Stimulated activated naive CD8-positive, alpha-beta T cell treated with anti-CD3 and anti-CD28 coated beads, Interleukin-15, Interleukin-2, amounts not matched to agents 100 ng/mL and 50 ng/mL, for 24 hours (primary cell): ENCODE results near the gene ID3.

ENCODE experiments used
- H3K27ac Mint-ChIP-seq: one replicate; pipeline ENCODE4 v1.8.0; 2021; ENCODE audit warnings: mild to moderate bottlenecking, mixed read lengths
- H3K27me3 Mint-ChIP-seq: one replicate; pipeline ENCODE4 v1.8.0; 2021; ENCODE audit warnings: mixed read lengths
- H3K36me3 Mint-ChIP-seq: one replicate; pipeline ENCODE4 v1.8.0; 2021; ENCODE audit warnings: low read depth, mixed read lengths
- H3K4me1 Mint-ChIP-seq: one replicate; pipeline ENCODE4 v1.8.0; 2021; ENCODE audit warnings: low read depth, mixed read lengths
- H3K4me3 Mint-ChIP-seq: one replicate; pipeline ENCODE4 v1.8.0; 2021; ENCODE audit warnings: mild to moderate bottlenecking, mixed read lengths
- H3K9me3 Mint-ChIP-seq: one replicate; pipeline ENCODE4 v1.8.0; 2021; ENCODE audit warnings: mixed read lengths

The ID3 gene

GRCh38 chr1:23530747-23531561 lies 28.3 kb downstream of the ID3 start, which contains the start of gene E2F2:
Gene E2F2, minus strand, starts transcription at chr1:23531233. Its CDS starts 440 bp downstream, at chr1:23530793.
- Mint-ChIP-seq H3K27ac (peak within 1 kb of the TSS; percentile 96), H3K27me3 (no peaks in the 10 kb centered on the region), H3K9me3 (no peaks in the 10 kb centered on the region), H3K36me3 (peaks cover 3% of the 10 kb centered on the region), H3K4me1 (peaks cover 79% of the 10 kb centered on the region), H3K4me3 (peak within 1 kb of the TSS; percentile 91)

GRCh38 chr1:23530087-23530746 lies 29.1 kb downstream of the ID3 start:
- Mint-ChIP-seq H3K27me3 (no peaks in the 10 kb centered on the region), H3K27ac (peak overlapping the region; percentile 65)

GRCh38 chr1:23529146-23530086 lies 29.9 kb downstream of the ID3 start:
- Mint-ChIP-seq H3K4me3 (peak overlapping the region; percentile 85), H3K9me3 (no peaks in the 10 kb centered on the region), H3K36me3 (peaks cover 3% of the 10 kb centered on the region), H3K4me1 (peaks cover 90% of the 10 kb centered on the region), H3K27ac (peak overlapping the region; percentile 65), H3K27me3 (no peaks in the 10 kb centered on the region)

More at GRCh38 chr1:23530087-23530746, 29.1 kb downstream of the ID3 start:
- Mint-ChIP-seq H3K9me3 (no peaks in the 10 kb centered on the region), H3K4me1 (peaks cover 83% of the 10 kb centered on the region), H3K4me3 (peak overlapping the region; percentile 85), H3K36me3 (peaks cover 3% of the 10 kb centered on the region)

GRCh38 chr1:23528250-23528978 lies 30.9 kb downstream of the ID3 start:
- Mint-ChIP-seq H3K4me3 (peak overlapping the region; percentile 85), H3K9me3 (no peaks in the 10 kb centered on the region), H3K27ac (peak overlapping the region; percentile 45), H3K27me3 (no peaks in the 10 kb centered on the region), H3K36me3 (peaks cover 3% of the 10 kb centered on the region), H3K4me1 (peaks cover 92% of the 10 kb centered on the region)

GRCh38 chr1:23527900-23528249 lies 31.4 kb downstream of the ID3 start:
- Mint-ChIP-seq H3K27me3 (no peaks in the 10 kb centered on the region), H3K27ac (no peak overlapping the region), H3K4me1 (peaks cover 89% of the 10 kb centered on the region), H3K9me3 (no peaks in the 10 kb centered on the region), H3K4me3 (peak overlapping the region; percentile 85), H3K36me3 (peaks cover 5% of the 10 kb centered on the region)

GRCh38 chr1:23527366-23527765 lies 31.9 kb downstream of the ID3 start:
- Mint-ChIP-seq H3K27me3 (no peaks in the 10 kb centered on the region), H3K4me1 (peaks cover 90% of the 10 kb centered on the region), H3K9me3 (no peaks in the 10 kb centered on the region), H3K4me3 (no peak overlapping the region), H3K36me3 (peaks cover 10% of the 10 kb centered on the region), H3K27ac (no peak overlapping the region)

GRCh38 chr1:23526329-23527041 lies 32.8 kb downstream of the ID3 start:
- no peaks in the 10 kb centered on the region for H3K9me3 Mint-ChIP-seq
- no peaks in the 10 kb centered on the region for H3K27me3 Mint-ChIP-seq
- H3K36me3 Mint-ChIP-seq: peaks cover 19% of the 10 kb centered on the region
- H3K4me1 Mint-ChIP-seq: peaks cover 86% of the 10 kb centered on the region
- no peak overlapping the region for H3K27ac Mint-ChIP-seq
- peak overlapping the region; percentile 35 for H3K4me3 Mint-ChIP-seq

GRCh38 chr1:23525558-23526250 lies 33.6 kb downstream of the ID3 start:
- Mint-ChIP-seq H3K4me3 (peak overlapping the region; percentile 35), H3K36me3 (peaks cover 21% of the 10 kb centered on the region)

GRCh38 chr1:23524716-23525401 lies 34.4 kb downstream of the ID3 start:
- Mint-ChIP-seq H3K27ac (peak overlapping the region; percentile 68), H3K4me1 (peaks cover 75% of the 10 kb centered on the region), H3K36me3 (peaks cover 21% of the 10 kb centered on the region), H3K27me3 (no peaks in the 10 kb centered on the region), H3K4me3 (no peak overlapping the region), H3K9me3 (no peaks in the 10 kb centered on the region)

More at GRCh38 chr1:23525558-23526250, 33.6 kb downstream of the ID3 start:
- H3K4me1 Mint-ChIP-seq: peaks cover 81% of the 10 kb centered on the region
- no peaks in the 10 kb centered on the region for H3K9me3 Mint-ChIP-seq
- peak overlapping the region; percentile 38 for H3K27ac Mint-ChIP-seq
- H3K27me3 Mint-ChIP-seq: no peaks in the 10 kb centered on the region

- no peak overlapping the region for H3K27ac Mint-ChIP-seq
- no peaks in the 10 kb centered on the region for H3K9me3 Mint-ChIP-seq
- H3K4me3 Mint-ChIP-seq: no peak overlapping the region
- peaks cover 22% of the 10 kb centered on the region for H3K36me3 Mint-ChIP-seq
- no peaks in the 10 kb centered on the region for H3K27me3 Mint-ChIP-seq
- H3K4me1 Mint-ChIP-seq: peaks cover 68% of the 10 kb centered on the region
These were observed 35.1 kb downstream of the ID3 start for GRCh38 chr1:23524163-23524562.

GRCh38 chr1:23522244-23522982 lies 36.9 kb downstream of the ID3 start:
- H3K27ac Mint-ChIP-seq: no peak overlapping the region
- no peaks in the 10 kb centered on the region for H3K27me3 Mint-ChIP-seq
- peaks cover 51% of the 10 kb centered on the region for H3K4me1 Mint-ChIP-seq
- no peak overlapping the region for H3K4me3 Mint-ChIP-seq
- peaks cover 31% of the 10 kb centered on the region for H3K36me3 Mint-ChIP-seq
- no peaks in the 10 kb centered on the region for H3K9me3 Mint-ChIP-seq

GRCh38 chr1:23521588-23521987 lies 37.7 kb downstream of the ID3 start:
- Mint-ChIP-seq H3K4me3 (no peak overlapping the region), H3K27me3 (no peaks in the 10 kb centered on the region), H3K4me1 (peaks cover 42% of the 10 kb centered on the region), H3K27ac (no peak overlapping the region), H3K36me3 (peaks cover 37% of the 10 kb centered on the region), H3K9me3 (no peaks in the 10 kb centered on the region)
